HAP-1 (cell line): ENCODE results near the gene SNX33.

Source experiments
- DNase-seq, 2 experiments: peaks; one replicate each; pipeline ENCODE4 v3.0.0-alpha.2; 2016 to 2020; ENCODE audit warnings: low spot score in 2 of 2
- H3K27me3 ChIP-seq: fragments of 250-450 bp; sonication (Bioruptor Pico); 2 replicates; pipeline ENCODE4 v1.5.1; 2020; ENCODE audit warnings: low read depth, mild to moderate bottlenecking, moderate library complexity
- H3K36me3 ChIP-seq: fragments of 250-450 bp; sonication (Bioruptor Pico); replicated peaks from 2 replicates; pipeline ENCODE4 v1.5.1; 2020; ENCODE audit warnings: mild to moderate bottlenecking
- H3K4me1 ChIP-seq: fragments of 250-450 bp; sonication (Bioruptor Pico); 2 replicates; pipeline ENCODE4 v1.5.1; 2020; ENCODE audit warnings: mild to moderate bottlenecking
- H3K4me3 ChIP-seq: fragments of 250-450 bp; sonication (Bioruptor Pico); 2 replicates; pipeline ENCODE4 v1.5.1; 2020; ENCODE audit warnings: mild to moderate bottlenecking, moderate library complexity
- H3K9me3 ChIP-seq: fragments of 250-450 bp; sonication (Bioruptor Pico); 2 replicates; pipeline ENCODE4 v1.5.1; 2020; ENCODE audit warnings: mild to moderate bottlenecking, moderate library complexity
- in situ Hi-C: fragments of 300-500 bp; cut with MboI; formaldehyde crosslinking; loops from 3 replicates; pipeline ENCODE4 v1.14.3; 2020; ENCODE audit warnings: low sequenced_read_pairs, inconsistent platforms, mixed read lengths

The SNX33 gene

GRCh38 chr15:75662823-75663519 lies 15.3 kb downstream of the SNX33 start:
- Histone ChIP-seq H3K36me3 (peaks cover 7% of the 10 kb centered on the region; the same call in 1 of the 2 replicates), H3K4me1 (no peaks in the 10 kb centered on the region), H3K27me3 (no peaks in the 10 kb centered on the region), H3K9me3 (no peaks in the 10 kb centered on the region), H3K4me3 (no peak overlapping the region)
- in situ Hi-C loops: no loop called here
- DNase-seq: no peak

- DNase-seq: no peak
- H3K9me3 ChIP-seq: no peaks in the 10 kb centered on the region
- no peaks in the 10 kb centered on the region for H3K27me3 ChIP-seq
- H3K36me3 ChIP-seq: peaks cover 7% of the 10 kb centered on the region; the same call in 1 of the 2 replicates
- no peaks in the 10 kb centered on the region for H3K4me1 ChIP-seq
- in situ Hi-C loops: no loop called here
- H3K4me3 ChIP-seq: no peak overlapping the region
Observed at GRCh38 chr15:75663931-75664421, 16.3 kb downstream of the SNX33 start.

DNA sequence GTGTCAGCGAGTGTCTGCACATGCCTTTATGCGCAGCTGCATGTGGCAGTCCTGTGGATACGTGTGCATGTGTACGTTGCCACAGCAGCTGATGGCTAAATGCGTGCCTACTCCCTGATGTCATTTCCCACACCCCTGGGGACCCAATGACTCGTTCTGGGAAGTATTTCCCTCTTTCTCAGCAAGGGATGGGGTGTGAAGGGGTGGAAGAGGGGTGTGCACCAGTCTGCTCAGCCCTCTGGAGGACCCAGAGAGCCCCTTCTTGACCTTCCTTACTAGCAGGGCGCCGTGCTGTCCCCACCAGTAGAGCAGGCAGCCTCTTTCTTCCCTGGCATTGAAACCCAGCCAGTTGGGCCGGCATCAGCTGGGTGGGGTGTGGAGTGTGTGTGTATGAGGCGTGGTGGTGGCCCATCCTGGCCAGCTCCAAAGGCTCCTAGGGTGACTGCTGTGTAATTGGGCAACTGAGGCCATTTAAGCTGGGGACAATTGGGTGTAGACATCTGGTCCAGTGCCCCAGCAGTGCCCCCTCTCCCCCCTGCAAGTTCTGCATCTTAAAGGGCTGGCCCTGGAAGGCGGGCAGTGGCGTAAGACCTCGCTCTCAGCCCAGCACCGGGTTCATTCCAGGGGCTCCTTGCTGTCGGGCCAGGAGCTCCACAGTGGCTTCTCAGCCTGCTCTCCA lies 19.2 kb downstream of the SNX33 start:
- H3K4me3 ChIP-seq: no peak overlapping the region
- no peaks in the 10 kb centered on the region for H3K36me3 ChIP-seq
- DNase-seq: no peak
- no peaks in the 10 kb centered on the region for H3K27me3 ChIP-seq
- in situ Hi-C loops: no loop called here
- no peaks in the 10 kb centered on the region for H3K9me3 ChIP-seq
- no peaks in the 10 kb centered on the region for H3K4me1 ChIP-seq

DNA sequence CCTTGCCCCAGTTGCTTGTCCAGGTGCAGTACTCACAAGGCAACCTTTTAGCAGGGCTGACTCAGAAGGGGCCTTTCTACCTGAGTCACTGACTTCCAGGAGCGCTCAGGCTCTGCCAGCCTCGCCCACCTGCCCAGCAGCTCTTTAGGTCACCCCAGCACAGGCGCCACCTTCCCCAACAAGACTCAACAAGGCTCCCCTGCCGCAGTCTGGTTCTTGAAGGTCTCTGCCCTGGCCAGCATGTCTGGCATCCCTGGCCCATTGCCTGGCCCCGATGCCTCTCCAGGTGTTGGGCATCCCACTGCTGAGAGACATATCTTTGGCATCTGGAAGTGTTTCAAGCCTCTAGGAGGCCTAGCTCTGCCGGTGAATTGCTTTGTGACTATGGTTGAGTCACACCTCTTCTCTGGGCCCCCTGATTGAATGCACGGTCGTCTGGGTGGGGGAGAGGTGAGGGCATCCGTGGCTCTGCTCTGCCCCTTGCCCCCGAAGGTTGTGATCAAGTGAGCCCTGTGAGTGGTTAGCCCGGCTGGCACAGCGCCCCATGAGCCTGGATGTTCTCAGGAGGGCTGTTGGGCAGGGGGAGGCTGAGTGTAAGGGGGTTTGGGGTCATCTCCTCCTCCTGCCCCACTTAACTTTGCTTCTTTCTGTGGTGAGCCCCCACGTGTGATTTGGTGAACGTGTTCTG lies 21.6 kb downstream of the SNX33 start:
- no peak for DNase-seq
- in situ Hi-C loops: no loop called here
- no peaks in the 10 kb centered on the region for H3K36me3 ChIP-seq
- H3K4me1 ChIP-seq: peaks cover 8% of the 10 kb centered on the region
- H3K9me3 ChIP-seq: no peaks in the 10 kb centered on the region
- H3K4me3 ChIP-seq: no peak overlapping the region
- H3K27me3 ChIP-seq: no peaks in the 10 kb centered on the region

- no peak overlapping the region for H3K4me3 ChIP-seq
- in situ Hi-C loops: no loop called here
- H3K4me1 ChIP-seq: peaks cover 8% of the 10 kb centered on the region
- DNase-seq: no peak
- H3K27me3 ChIP-seq: no peaks in the 10 kb centered on the region
- no peaks in the 10 kb centered on the region for H3K9me3 ChIP-seq
- no peaks in the 10 kb centered on the region for H3K36me3 ChIP-seq
Observed at GRCh38 chr15:75669879-75670212, 22.1 kb downstream of the SNX33 start.

DNA sequence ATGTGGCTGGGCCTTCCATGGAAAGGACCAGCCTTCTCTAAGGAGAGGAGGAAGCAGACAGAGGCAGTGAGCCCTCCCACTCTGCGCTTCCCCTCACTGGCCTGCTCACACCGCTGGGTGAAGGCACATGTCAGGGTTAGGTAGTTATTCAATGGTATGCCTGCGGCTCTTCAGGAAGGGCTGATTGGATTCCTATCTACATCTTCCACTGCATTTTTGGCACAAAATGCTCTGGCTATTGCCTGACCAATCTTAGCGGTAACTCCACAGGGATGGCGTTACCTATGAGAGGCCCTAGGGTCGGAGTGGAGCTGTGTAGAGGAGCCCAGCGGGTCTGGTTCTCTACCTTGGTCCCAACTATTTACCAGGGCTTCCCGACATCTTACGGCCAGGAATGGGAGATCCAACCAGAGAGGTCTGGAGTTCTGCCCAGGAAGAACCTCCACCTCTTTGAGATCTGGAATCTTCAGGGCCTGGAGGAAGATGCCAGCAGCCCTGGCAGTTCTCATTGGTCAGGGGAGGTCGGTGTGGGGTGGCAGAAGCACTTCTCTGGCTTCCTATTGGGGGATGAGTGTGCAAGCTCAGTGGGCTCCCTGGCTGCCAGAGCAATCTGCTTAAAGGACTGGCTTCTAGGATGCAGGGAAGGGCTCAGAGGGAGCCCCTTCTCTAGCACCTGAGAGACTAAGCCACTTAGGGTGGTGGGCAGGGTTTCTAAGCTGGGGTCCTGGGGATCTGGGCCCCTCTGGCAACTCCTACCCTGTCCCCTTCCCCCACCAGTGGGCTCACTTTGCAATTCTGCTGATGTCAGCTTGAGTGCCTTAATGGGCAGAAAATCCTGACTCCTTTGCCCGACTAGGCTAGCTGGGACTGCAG lies 24.3 kb downstream of the SNX33 start:
- Histone ChIP-seq H3K4me3 (no peak overlapping the region), H3K27me3 (no peaks in the 10 kb centered on the region), H3K4me1 (peaks cover 8% of the 10 kb centered on the region), H3K36me3 (no peaks in the 10 kb centered on the region), H3K9me3 (no peaks in the 10 kb centered on the region)
- no peak for DNase-seq
- in situ Hi-C loops: no loop called here

- Histone ChIP-seq H3K4me3 (no peak overlapping the region), H3K36me3 (no peaks in the 10 kb centered on the region), H3K9me3 (no peaks in the 10 kb centered on the region), H3K4me1 (peaks cover 8% of the 10 kb centered on the region), H3K27me3 (no peaks in the 10 kb centered on the region)
- in situ Hi-C loops: no loop called here
- DNase-seq: peak; percentile 58 to 65
Observed at GRCh38 chr15:75672646-75673425, 25.1 kb downstream of the SNX33 start.

GRCh38 chr15:75673426-75674235 lies 25.9 kb downstream of the SNX33 start:
- Histone ChIP-seq H3K9me3 (no peaks in the 10 kb centered on the region), H3K4me1 (peaks cover 8% of the 10 kb centered on the region), H3K4me3 (no peak overlapping the region), H3K36me3 (no peaks in the 10 kb centered on the region), H3K27me3 (no peaks in the 10 kb centered on the region)
- in situ Hi-C loops: no loop called here
- DNase-seq: no peak

DNA sequence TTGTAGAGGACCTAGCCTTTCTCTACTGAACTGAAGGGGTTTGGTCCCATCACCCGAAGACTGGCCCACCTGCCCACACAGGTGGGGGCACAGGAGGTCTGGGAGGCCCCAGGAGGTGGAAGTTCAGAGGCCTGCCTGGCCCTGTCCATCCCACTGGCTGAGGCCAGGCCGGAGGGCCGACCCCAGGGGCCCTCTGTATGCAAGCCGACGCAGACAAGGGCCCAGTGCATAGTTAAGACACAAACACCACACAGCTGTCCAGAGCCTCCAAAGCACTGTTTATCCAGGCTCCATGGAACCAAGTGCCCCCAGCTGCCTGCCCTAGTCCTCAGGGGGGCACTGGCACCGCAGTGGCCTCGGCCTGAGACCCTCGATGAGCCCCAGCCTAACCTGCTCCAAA lies 26.7 kb downstream of the SNX33 start:
- DNase-seq: no peak
- H3K4me1 ChIP-seq: peaks cover 8% of the 10 kb centered on the region
- no peaks in the 10 kb centered on the region for H3K27me3 ChIP-seq
- H3K36me3 ChIP-seq: no peaks in the 10 kb centered on the region
- no peaks in the 10 kb centered on the region for H3K9me3 ChIP-seq
- in situ Hi-C loops: no loop called here
- no peak overlapping the region for H3K4me3 ChIP-seq

DNA sequence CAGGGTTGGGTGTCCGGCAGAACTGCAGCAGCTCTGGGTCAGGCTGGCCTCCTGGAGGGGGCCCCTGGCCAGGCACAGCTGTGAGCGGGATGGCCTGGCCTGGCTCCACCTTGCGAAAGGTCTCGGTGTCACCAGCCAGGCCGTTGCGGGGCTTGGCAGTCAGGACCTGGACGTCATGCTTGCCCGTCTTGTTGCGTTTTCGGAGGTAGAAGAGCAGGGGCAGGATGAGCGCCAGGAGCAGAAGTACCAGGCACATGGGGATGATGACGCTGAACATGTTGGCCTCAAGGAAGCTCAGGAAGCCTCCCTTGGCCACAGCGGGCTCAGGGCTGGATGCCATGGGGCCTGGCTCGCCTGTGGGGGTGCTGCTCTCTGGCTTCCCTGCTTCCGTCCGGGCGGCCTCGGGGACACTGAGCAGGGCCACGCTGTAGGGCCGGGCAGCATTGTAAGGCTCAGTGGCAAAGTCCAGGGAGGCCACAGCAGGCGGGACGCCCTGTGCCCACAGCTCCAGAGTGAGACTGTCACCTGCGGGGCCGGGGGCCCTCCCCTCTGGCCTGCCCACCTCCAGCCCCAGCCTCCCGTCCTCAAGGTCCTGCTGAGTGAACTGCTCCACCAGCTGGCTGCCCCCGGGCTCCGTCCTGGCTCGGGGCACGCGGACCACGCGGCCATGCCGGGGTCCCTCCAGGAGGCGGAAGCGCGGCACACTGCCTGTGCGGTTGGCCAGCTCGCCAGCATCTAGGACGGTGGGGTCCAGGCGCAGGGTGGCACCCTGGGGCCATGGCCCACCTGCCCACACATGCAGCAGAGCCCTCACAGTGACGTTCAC lies 28.1 kb downstream of the SNX33 start:
- in situ Hi-C loops: no loop called here
- Histone ChIP-seq H3K4me1 (peaks cover 8% of the 10 kb centered on the region), H3K9me3 (no peaks in the 10 kb centered on the region), H3K27me3 (no peaks in the 10 kb centered on the region), H3K4me3 (no peak overlapping the region), H3K36me3 (no peaks in the 10 kb centered on the region)
- DNase-seq: no peak

GRCh38 chr15:75676688-75677464 lies 29.2 kb downstream of the SNX33 start:
- Histone ChIP-seq H3K9me3 (no peaks in the 10 kb centered on the region), H3K36me3 (no peaks in the 10 kb centered on the region), H3K4me3 (no peak overlapping the region), H3K27me3 (no peaks in the 10 kb centered on the region), H3K4me1 (peaks cover 8% of the 10 kb centered on the region)
- in situ Hi-C loops: no loop called here
- no peak for DNase-seq
